NCI-H2171 treated with DMSO at 0.1 percent for 48 hours (cell line): ENCODE data around the gene TMEM59.
"Not testable (repeated sequence)": the region's sequence is repeated elsewhere in the genome, so short reads cannot be mapped to it uniquely, and the experiment has no call there.

Experiments used
- DNase-seq: peaks from one replicate; lab custom pipeline; 2025; lab: John Stamatoyannopoulos, UW

TMEM59 gene

GRCh38 chr1:54052934-54053744 is at the start of gene TMEM59, which contains the start of gene TCEANC2:
Gene TMEM59, minus strand, starts transcription at chr1:54053204. Its CDS starts 16 bp downstream, at chr1:54053188.
Gene TCEANC2, plus strand, starts transcription at chr1:54053608. Its CDS starts 815 bp downstream, at chr1:54054423.
- peak; percentile 100 for DNase-seq

- no peak for DNase-seq
These were observed 47.5 kb upstream of the TMEM59 start for GRCh38 chr1:54100500-54100899.

- DNase-seq, result no peak
These were observed 46.1 kb upstream of the TMEM59 start for GRCh38 chr1:54099061-54099610.

- DNase-seq, result no peak
These were observed 43.9 kb upstream of the TMEM59 start for GRCh38 chr1:54096877-54097240.

GRCh38 chr1:54096227-54096876 is 43.3 kb upstream of the TMEM59 start:
- DNase-seq, result no peak

GRCh38 chr1:54095546-54096226 is 42.7 kb upstream of the TMEM59 start:
- DNase-seq, result no peak

- not testable (repeated sequence) for DNase-seq
These were observed 41.7 kb upstream of the TMEM59 start for GRCh38 chr1:54094730-54095105.

- no peak for DNase-seq
These were observed 41.2 kb upstream of the TMEM59 start for GRCh38 chr1:54094001-54094729.

- no peak for DNase-seq
These were observed 38.7 kb upstream of the TMEM59 start for GRCh38 chr1:54091666-54092065.

GRCh38 chr1:54088385-54088784 is 35.4 kb upstream of the TMEM59 start:
- DNase-seq, result no peak

GRCh38 chr1:54086754-54087153 is 33.8 kb upstream of the TMEM59 start:
- no peak for DNase-seq

GRCh38 chr1:54084794-54085193 is 31.8 kb upstream of the TMEM59 start:
- DNase-seq, result no peak

- no peak for DNase-seq
These were observed 28.6 kb upstream of the TMEM59 start for GRCh38 chr1:54081306-54082270.

GRCh38 chr1:54080598-54081049 is 27.6 kb upstream of the TMEM59 start:
- DNase-seq, result no peak

- DNase-seq, result no peak
These were observed 24.4 kb upstream of the TMEM59 start for GRCh38 chr1:54077359-54077758.

GRCh38 chr1:54070171-54070837 is 17.3 kb upstream of the TMEM59 start:
- peak; percentile 99 for DNase-seq

- DNase-seq, result peak; percentile 99
These were observed 16.8 kb upstream of the TMEM59 start for GRCh38 chr1:54069791-54070170.

GRCh38 chr1:54064299-54064698 is 11.3 kb upstream of the TMEM59 start:
- DNase-seq, result no peak

GRCh38 chr1:54054438-54054749 is 1.4 kb upstream of the TMEM59 start:
- peak; percentile 11 for DNase-seq

- DNase-seq, result peak; percentile 55
These were observed 887 bp upstream of the TMEM59 start for GRCh38 chr1:54053745-54054437.
